GM18861 (cell line): ENCODE measurements around the gene NR4A1.
A peak's percentile ranks its signal among the peaks of the same experiment; 100 is the strongest.

Source experiments
- ATAC-seq: cut with Tn5 transposase; IDR thresholded peaks from one replicate; pipeline ENCODE4 v1.9.1; 2021; ENCODE audit not compliant: unreplicated experiment

The NR4A1 gene

DNA sequence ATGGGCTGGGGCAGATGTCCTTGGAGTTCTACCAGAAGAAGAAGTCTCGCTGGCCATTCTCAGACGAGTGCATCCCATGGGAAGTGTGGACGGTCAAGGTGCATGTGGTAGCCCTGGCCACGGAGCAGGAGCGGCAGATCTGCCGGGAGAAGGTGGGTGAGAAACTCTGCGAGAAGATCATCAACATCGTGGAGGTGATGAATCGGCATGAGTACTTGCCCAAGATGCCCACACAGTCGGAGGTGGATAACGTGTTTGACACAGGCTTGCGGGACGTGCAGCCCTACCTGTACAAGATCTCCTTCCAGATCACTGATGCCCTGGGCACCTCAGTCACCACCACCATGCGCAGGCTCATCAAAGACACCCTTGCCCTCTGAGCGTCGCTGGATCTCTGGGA lies 25.6 kb downstream of the NR4A1 start:
- no peak for ATAC-seq

DNA sequence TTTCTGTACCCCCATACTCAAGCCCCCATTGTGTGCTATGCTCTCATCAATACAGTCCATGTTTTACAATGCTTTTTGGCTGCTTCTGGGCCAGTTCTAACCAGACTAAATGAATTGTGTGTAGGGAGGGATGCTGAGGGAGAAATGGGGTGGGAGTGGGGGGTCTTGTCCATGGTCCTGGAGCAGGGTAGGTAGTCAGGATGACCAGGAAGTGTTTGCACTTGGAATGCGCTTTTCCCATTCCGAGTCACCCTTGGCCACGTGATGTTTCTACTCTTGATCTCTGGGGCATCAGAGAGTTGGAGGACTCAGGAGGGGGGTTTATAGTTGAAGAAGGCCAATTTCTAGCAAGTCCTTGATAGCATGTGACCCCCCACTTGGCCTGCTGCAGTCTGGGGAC lies 27.0 kb downstream of the NR4A1 start:
- ATAC-seq, result no peak

DNA sequence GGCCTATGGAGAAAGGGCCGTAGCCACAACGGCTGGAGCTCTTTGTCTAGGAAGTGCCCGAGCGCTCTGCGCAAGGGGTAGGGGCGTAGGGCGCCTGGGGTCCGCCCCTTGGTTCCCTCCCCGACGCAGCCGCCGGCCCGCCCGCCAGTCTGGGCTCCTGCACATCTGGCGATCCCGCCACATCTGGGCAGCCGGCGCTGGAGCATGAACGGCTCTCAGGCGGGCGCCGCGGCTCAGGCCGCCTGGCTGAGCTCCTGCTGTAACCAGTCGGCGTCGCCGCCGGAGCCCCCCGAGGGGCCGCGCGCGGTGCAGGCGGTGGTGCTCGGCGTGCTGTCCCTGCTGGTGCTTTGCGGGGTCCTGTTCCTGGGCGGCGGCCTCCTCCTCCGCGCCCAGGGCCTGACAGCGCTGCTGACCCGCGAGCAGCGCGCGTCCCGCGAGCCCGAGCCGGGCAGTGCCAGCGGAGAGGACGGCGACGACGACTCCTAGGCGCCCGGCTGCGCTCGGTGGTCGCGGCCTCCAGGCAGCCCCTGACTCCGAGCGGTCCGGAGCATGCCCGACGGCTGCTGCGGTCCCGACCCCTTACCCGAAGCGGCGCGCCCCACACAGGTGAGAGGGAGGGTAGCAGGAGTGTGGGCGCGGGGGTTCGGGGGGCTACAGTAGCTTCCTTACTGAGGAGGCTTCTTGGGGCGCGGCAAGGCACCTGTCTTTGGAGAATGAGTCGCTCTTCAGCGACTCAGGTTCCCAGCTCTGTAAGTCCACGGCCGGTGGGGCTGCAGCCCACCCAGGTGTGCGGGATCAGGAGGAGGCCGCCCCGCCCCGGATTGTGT lies 28.5 kb downstream of the NR4A1 start, which contains the start of gene SMIM41:
Gene SMIM41, plus strand, starts transcription at position 129 of the 827 bp plus-strand sequence. Its CDS starts 76 bp downstream, at position 205.
- ATAC-seq, result no peak

DNA sequence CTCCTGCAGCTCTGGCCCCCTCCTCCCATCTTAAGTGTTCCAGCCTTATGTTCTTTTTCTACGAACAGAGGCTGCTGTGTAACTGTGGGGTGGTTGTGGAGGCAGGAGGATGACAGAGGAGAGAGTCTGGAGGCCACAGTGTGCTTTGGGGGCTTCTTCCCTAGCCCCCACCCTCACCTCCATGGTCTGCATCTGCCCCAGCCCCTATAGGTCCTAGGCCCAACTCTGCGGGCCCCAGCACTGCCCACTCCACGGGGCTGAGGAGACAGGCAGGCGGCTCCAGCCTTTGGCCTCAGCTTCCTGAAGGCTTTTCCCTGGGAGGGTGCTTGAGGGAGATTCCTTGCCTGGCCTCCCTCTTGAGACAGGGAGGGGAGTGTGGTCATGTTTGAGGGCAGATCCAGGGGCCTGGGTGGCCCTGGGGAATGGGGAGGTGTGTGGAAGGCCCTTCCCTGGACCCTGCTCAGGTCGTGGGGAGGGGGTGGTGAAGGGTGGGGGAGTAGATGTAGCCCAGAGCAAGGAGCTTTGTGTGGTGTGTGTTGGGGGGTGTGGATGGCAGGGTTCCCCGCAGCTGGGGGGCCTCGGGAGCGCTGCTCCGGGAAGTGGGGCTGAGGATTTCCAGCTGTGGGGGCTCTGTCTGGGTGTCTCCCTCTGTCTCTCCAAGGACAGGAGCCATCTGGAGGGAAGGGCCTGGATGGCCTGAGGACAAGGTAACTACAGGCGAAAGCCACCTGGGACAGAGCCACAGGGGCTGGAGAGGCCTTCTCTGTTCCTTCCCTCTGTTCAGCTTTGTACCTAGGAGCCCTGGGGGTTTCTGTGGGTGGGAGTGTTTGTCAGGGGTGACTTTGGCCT lies 29.4 kb downstream of the NR4A1 start:
- ATAC-seq, result no peak

DNA sequence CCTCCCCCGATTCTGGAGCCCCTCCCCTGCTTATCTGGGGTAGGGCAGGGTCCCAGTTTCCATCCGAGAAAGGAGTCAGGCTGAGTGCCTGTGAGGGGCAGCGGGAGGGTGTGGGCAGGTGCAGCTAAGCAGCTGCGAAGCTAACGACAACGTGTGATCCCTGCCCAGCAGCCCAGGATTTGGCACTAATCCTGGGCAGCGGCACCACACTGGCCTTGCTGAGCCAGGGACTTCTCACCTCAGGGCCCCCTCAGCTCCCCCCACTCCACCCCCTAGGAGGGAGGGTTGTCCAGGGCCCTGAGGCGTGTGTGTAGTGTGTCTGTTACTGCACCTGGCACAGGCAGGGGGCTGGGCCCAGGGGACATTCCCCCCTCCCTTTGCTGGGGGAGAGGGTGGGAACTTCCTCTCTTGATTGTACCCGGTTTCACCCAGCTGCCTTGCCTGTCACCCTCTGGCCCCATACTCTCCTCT lies 30.1 kb downstream of the NR4A1 start:
- peak; percentile 78 for ATAC-seq

DNA sequence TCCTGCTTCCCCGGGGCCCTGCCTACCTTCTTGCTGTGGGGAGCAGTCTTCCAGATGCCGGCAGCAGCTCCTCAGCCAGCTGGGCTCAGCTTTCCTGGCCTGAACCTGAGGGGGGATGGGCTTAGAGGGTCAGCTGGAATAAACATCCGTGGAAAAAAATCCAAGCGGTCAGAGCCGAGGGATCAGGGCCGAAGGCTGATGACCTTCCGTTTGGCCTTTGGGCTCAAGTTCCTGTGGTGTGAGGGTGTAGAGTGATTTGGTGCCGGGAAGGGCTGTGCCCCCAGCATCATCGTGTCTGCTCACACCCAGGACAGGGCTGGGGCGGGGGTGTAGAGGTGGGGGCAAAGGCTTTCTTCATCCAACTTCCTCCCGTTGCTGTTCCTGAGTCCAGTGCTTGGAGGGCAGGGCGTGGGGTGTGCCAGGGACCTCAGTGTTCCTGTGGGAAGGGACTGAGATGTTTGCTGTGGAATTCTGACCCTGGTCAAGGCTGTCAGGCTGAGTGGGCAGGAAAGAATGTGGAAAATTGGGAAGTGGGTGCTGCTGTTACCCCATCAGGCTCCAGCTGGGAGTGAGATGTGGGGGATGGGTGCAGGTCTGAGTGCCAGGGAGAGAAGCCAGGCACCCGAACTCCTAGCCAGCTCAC lies 30.9 kb downstream of the NR4A1 start:
- no peak for ATAC-seq

DNA sequence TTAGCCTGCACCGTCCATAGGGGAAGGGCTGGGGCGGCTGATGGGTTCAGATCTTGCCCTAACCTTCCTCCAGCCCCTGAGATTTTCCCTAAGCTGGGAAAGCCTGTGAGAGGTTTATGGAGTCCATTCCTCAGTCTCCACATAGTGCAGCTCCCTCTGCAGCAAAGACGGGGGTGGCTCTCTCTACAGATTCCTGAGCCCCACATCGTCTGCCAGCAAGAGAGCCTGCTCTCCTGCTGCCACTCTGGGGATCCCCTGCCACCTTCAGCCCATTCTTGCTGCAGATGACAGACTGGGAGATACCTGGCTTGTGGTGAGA lies 31.4 kb downstream of the NR4A1 start:
- ATAC-seq, result no peak

DNA sequence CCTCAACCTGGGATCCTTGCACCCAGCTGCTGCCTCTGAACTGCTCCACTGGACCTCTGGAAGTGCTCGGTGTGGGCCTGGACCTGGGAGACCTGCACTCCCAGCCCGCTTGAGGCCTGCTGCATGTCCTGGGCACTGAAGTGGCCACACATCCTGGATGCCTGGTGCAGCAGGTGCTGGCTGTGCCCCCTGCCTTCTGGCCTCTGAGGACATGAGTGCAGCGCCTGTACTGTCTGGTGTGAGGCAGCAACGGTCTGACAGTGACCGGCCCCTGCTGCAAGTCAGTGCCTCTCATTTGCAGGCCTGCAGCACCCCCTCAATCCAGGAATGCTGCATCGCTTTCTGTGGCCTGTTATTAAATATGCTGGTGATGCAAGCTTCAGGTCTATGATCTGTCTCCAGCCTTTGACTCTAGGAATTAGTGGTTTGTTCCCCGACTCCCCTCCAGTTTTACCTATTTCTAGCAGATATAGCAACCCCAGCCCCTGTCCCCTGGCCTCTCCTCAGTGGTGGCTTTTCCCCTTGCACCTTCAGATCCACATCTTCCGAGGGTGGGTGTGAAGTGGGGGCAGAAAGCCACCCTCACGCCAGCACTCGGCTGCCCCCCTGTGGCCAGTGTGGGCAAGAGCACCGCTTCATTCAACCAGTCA lies 31.9 kb downstream of the NR4A1 start:
- no peak for ATAC-seq

DNA sequence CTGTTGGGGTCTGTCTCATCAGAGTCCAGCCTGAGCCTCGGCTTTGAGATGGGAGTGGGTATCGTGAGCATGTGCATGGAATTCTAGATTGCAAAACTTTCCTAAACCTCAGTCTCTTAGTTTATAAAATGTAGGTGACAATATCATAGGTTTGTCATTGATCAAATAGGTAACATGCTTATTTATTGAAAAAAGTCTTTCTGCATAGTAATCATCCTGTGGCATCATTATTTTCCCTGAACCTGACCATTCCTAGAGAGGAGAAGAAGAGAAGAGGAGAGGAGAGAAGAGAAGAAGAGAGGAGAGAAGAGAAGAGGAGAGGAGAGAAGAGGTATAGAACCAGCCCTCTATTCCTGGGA lies 32.4 kb downstream of the NR4A1 start:
- no peak for ATAC-seq

DNA sequence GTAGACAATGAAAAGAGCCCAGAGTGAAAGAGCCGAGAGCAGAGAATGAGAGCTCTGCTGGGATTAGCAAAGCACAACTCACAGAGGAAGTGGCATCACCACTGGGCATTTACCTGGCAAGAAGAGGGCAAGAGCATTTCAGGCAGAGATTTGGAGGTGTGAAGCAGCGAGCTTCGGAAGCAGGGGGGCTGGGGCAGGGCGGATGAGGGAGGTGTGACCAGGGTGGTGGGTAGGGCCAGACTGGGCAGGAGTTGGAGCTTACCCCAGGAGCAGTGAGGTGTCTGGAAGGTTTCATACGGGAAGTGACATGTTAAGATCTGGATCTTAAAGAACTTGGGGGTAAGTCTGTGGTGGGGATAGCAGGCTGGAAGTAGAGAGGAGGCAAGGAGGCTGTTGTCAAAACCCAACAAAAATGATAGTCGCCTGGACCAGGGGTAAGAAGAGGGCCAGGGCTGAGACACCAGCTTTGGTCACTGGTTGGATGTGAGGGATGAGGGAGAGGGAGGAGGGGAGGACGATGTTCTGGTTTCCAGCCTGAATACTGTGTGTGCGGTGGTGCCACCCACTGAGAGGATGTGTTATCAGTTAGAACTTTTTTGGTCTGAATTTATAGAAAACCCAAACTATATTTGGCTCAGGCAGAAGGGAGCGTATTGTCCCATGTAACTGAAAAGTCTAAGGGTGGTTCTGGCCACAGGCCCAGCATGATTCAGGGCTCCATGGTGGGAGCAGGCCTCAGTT lies 33.4 kb downstream of the NR4A1 start:
- no peak for ATAC-seq

DNA sequence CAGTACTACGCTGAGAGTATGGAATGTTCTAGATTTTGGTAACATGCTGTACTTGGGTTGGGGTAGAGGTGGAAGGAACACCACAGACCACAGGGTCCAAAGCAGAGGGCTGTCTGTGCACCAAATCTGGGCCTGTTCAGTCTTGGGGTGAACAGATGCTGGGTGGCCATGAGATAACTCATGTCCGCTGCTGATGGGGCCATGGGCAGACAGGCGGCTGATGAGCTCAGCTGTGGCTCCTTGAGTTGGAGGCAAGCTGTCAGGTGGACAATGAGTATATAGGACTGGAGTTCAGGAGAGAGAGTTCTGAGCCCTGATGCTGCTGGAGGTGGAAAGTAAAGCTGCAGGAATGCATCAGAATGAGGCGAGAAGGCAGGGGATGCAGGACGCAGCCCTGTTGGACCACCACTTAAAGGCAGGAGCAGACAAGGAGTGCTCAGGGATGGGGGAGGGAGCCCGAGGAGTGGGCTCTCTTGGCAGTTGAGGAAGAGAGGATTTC lies 34.5 kb downstream of the NR4A1 start:
- ATAC-seq, result no peak

DNA sequence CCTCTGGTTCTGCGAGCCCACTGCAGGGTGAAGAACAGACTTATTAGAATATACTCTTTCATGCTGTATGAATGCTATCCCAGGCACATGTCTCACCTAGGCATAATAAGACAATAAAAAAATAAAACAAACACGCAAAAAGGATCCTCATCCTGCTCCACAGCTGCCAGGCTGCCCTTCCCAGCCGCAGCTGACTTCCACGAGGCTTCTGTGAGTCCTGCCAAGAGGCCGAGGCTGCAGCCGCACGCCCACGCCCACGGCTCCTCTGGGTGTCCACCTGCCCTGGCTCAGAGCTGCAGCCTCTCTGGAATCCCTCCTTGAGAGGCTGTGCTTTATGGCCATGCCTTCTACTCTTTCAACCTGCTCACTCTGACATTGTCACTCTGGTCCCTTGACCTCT lies 35.1 kb downstream of the NR4A1 start:
- ATAC-seq, result no peak

DNA sequence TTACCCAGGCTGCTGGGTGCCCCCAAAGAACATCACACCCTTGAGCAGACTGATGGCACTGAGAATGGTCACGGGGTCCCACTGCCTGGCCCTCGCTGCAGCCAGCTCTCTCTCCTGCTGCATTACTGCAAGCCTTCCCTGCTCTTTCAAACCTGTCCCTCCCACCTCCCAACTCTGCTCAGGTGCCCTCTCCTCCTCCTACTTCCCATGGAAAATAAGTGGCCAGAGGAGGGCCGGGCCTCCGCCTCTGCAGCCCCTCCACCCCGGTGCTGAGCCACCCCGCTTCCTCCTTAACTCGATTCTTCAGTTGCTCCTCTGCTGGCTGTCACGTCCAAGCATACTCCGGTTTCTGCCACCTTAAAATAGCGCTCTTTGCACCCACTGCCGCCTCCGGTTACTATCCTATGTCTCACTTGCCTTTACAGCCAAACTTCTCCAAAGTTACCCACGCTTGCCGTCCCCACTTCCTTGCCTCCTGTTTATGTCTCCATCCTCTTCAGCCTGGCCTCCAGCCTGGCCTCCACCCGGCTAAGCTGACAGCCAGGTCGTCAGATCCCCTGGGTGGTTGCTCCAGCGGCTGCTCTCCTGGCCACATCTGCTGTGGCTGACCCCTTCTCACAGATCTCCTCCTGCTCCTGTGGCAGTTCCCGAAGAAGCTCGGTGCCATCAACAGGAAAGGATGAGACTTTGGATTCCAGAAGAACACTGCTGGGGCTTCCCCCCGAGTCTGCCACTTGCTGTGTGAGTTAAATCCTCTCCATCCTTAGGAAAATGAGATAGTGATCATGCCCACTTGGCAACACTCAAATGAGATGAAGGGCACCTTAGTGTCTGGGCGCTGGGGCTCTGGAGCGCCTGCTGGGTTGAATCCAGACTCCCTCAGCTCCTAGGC lies 35.9 kb downstream of the NR4A1 start:
- ATAC-seq, result no peak

DNA sequence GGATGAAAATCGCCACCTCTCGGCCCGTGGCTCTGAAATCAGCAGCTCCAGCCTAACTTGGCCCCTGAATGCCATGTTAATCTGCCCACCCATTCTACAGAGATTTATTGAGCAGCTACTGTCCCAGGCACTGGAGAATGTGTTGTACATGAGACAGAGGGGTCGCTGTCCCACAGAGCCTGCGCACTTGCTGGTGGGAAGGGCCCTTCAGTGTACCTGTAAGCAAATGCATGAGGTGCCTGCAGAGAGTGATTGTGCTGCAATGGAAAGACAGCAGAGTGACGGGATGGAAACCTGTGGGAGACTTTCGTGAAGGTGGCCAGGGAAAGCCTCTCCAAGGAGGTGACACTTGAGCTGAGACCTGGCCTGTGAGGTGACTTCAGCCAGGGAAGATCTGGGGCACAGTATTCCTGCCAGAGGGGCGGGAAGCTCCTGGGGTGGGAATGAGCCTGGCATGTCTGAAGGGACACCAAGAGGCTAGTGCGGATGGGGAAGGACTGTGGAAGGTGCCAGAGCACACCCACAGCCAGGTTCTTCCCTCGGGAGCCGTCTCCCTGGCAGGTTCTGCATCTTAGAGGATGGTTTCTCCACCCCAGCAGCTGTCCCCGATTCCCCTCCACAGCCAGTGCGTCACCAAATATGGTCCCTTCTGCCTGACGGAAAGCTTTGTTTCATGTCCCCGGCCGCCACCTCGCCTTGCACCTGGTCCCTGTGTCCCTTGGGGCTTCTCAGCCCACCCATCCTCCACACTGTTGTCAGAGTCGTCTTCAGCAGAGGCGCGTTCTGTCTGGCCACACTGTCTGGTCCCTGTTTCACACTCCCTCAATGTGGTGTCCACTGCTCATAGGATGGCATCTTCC lies 36.9 kb downstream of the NR4A1 start:
- ATAC-seq, result no peak

DNA sequence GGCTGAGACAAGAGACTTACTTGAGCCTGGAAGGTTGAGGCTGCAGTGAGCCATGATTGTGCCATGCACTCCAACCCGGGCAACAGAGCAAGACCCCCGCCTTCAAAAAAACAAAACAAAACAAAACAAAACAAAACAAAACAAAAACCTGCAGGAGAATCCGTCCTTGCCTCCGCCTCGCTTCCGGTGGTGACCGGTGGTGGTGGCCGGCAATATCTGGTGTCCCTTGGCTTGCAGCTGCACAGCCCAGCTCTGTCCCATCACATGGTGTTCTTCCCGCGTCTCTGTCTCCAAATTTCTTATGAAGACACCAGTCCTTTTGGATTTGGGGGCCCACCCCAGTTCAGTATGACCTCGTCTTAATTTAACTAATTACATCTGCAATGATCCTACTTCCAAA lies 38.2 kb downstream of the NR4A1 start:
- ATAC-seq, result no peak

DNA sequence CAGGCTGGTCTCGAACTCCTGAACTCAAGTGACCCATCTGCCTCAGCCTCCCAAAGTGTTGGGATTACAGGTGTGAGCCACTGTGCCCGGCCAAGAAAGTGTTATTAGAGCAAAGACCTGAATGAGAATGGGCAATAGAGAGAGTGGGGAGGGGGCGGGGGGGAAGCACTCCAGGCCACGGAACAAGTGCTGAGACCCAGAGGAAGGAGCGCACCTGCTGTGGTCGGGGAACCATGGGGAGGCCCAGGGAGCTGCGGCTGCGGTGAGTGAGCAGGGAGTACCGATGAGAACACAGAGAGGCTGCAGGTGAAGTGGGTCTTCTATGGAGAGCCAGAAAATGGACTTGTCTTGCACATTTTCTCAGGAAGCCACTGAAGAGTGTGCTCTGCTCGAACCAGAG lies 39.0 kb downstream of the NR4A1 start:
- no peak for ATAC-seq

DNA sequence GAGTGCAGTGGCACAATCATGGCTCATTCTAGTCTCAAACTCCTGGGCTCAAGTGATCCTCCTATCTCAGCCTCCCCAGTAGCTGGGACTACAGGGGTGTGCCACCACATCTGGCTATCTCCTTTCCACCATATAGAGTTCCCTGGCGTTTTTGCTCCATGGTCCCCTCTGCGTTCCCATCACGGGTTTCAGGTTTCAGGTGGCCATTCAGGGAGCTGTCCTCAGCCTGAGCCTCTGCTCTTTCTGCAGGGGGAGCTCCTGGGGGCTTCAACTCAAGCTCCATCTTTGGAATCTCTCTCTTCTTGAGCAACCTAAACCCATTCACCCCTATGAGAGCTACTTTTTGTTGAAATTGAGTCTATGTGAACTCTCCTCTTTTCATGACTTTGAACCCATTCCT lies 39.8 kb downstream of the NR4A1 start:
- no peak for ATAC-seq

DNA sequence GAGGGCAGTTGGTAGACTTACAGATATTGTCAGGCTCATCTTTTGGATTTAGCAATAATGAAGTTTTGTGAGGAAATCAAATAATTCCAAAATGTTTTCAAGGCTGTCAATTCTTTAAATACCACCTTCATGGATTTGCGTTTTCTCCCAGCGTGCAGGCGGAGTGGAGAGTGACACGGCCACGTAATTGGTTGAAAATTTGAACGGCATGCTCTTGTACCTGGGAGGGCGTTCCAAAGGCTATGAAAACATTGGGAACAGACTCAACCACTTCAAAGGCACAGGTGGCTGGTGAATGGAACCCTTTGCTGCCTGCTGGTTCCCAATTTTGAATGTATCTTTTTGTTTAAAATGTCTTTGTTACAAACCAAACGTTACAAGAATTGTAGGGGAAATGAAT lies 40.6 kb downstream of the NR4A1 start:
- ATAC-seq, result no peak
